Body of pancreas (tissue), 4 donors: Measurements from ENCODE around the gene TPCN2.

ENCODE experiments used
- POLR2A ChIP-seq, 3 donors: fragments of 450-650 bp; IDR thresholded peaks; one replicate each; pipeline ENCODE4 v1.6.1; 2016; ENCODE audit warnings: antibody characterized with exemption in 3 of 3, mild to moderate bottlenecking in 2 of 3
- TF ChIP-seq, protein P1 (sequence below), 7 experiments: fragments of 450-650 bp in 4 of 7; fragments of 200-600 bp in 3 of 7; sonication (generic) in 3 of 7; IDR thresholded peaks; one replicate each; pipeline ENCODE4 v1.5.1; 2016 to 2019; ENCODE audit warnings: antibody characterized with exemption in 7 of 7

DNA sequence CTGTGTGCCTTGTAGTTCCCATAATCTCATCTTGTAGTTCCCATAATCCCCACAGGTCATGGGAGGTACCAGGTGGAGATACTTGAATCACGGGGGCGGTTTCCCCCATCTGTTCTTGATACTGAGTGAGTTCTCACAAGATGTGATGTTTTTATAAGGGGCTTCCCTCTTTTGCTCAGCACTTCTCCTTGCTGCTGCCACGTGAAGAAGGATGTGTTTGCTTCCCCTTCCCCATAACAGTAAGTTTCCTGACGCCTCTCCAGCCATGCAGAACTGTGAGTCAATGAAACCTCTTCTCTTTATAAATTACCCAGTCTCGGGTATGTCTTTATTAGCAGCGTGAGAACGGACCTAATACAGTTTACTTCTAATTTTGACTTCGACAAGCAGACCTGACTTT, 93.0 kb downstream of the TPCN2 start:
- TF ChIP-seq, protein P1, sequence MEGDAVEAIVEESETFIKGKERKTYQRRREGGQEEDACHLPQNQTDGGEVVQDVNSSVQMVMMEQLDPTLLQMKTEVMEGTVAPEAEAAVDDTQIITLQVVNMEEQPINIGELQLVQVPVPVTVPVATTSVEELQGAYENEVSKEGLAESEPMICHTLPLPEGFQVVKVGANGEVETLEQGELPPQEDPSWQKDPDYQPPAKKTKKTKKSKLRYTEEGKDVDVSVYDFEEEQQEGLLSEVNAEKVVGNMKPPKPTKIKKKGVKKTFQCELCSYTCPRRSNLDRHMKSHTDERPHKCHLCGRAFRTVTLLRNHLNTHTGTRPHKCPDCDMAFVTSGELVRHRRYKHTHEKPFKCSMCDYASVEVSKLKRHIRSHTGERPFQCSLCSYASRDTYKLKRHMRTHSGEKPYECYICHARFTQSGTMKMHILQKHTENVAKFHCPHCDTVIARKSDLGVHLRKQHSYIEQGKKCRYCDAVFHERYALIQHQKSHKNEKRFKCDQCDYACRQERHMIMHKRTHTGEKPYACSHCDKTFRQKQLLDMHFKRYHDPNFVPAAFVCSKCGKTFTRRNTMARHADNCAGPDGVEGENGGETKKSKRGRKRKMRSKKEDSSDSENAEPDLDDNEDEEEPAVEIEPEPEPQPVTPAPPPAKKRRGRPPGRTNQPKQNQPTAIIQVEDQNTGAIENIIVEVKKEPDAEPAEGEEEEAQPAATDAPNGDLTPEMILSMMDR (IDR thresholded peaks at IDR 0.05): no peak
- TF ChIP-seq POLR2A (IDR thresholded peaks at IDR 0.05): no peak
